Peyer's patch (tissue), 4 donors: ENCODE data around the gene BCS1L.

Experiments
- POLR2A ChIP-seq, 2 donors: fragments of 450-650 bp; IDR thresholded peaks; one replicate each; pipeline ENCODE4 v1.5.1; 2017; ENCODE audit warnings: antibody characterized with exemption in 2 of 2, mild to moderate bottlenecking in 2 of 2, moderate library complexity in 2 of 2
- TF ChIP-seq, protein P1 (sequence below), 6 experiments: fragments of 450-650 bp in 4 of 6; fragments of 200-600 bp in 2 of 6; sonication (generic) in 1 of 6; IDR thresholded peaks; one replicate each; pipeline ENCODE4 v1.5.1; 2017 to 2019; ENCODE audit warnings: antibody characterized with exemption in 6 of 6, mild to moderate bottlenecking in 3 of 6, moderate library complexity in 1 of 6

DNA sequence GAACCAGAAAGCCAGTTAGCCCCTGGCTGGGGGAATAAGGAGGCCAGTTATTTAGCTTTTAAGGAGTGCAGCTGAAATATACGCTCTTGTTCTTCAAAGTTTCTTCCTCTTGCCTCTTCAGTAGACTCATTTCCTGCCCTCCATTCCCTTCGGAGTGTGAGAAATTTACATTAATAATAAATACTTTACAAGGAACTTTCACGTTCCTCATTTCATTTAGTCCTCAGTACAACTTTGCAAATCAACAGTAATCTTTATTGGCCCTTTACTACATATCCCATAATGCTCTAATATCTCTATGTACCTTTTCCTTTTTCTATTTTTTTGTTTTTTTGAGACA, 36.1 kb upstream of the BCS1L start:
- TF ChIP-seq, protein P1, sequence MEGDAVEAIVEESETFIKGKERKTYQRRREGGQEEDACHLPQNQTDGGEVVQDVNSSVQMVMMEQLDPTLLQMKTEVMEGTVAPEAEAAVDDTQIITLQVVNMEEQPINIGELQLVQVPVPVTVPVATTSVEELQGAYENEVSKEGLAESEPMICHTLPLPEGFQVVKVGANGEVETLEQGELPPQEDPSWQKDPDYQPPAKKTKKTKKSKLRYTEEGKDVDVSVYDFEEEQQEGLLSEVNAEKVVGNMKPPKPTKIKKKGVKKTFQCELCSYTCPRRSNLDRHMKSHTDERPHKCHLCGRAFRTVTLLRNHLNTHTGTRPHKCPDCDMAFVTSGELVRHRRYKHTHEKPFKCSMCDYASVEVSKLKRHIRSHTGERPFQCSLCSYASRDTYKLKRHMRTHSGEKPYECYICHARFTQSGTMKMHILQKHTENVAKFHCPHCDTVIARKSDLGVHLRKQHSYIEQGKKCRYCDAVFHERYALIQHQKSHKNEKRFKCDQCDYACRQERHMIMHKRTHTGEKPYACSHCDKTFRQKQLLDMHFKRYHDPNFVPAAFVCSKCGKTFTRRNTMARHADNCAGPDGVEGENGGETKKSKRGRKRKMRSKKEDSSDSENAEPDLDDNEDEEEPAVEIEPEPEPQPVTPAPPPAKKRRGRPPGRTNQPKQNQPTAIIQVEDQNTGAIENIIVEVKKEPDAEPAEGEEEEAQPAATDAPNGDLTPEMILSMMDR (IDR thresholded peaks at IDR 0.05), result no peak
- TF ChIP-seq POLR2A (IDR thresholded peaks at IDR 0.05), result no peak
